ENCODE measurements around the gene DOCK4.

DOCK4 gene

DNA sequence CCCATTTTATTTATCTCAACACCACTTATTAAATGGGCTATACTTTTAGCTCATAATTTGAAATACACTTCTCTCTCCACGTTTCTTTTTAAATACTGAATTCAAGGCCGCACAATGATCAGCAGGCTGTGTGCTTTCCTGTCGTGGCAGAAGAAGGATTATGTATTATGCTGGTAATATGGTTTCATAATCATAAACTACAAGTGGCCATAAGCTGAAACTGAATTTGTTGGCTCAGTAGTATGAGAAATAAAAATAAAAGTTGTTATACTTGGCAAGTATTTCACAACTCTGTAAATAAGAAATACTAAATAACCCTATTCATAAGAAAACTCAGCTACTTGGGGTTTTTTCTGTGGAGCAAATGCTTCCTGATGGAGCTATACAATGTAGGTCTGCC is 313.6 kb downstream of the DOCK4 start:
- no peak overlapping the region for H2BK5ac ChIP-seq (ENCODE audit: low read depth, low read length, poor library complexity, severe bottlenecking)
- H2AFZ ChIP-seq (ENCODE audit: low read depth, low read length), result no peak overlapping the region
- no peak for DNase-seq
- no peak overlapping the region for H2BK12ac ChIP-seq (ENCODE audit: low read length in 2 of 2)
- H3K4me2 ChIP-seq (ENCODE audit: low read length, poor library complexity, severe bottlenecking), result no peak overlapping the region
- H3K23ac ChIP-seq (ENCODE audit: low read length in 2 of 2), result no peak overlapping the region
- no peak overlapping the region for H2AK5ac ChIP-seq (ENCODE audit: low read length, severe bottlenecking)
- H2BK120ac ChIP-seq (ENCODE audit: low read depth, low read length), result no peak overlapping the region
- H3K9me3 ChIP-seq (ENCODE audit: control insufficient read depth, low read length), result no peaks in the 10 kb centered on the region
- 93% methylated on average over 3 of the region's 3 CpGs for WGBS
- no peak overlapping the region for H3K4me3 ChIP-seq (ENCODE audit: insufficient read depth in 1 of 2, low read depth in 1 of 2, low read length in 2 of 2)
- peaks cover under 1 to 5% of the 10 kb centered on the region in 2 experiments for H3K36me3 ChIP-seq (ENCODE audit: control insufficient read depth in 1 of 2, insufficient read depth in 2 of 2, low read depth in 1 of 2, low read length in 2 of 2)
- H3K4ac ChIP-seq (ENCODE audit: low read depth in 1 of 2, low read length in 2 of 2), result no peak overlapping the region
- no peak overlapping the region for H3K27ac ChIP-seq (ENCODE audit: low read length, poor library complexity, severe bottlenecking)
- H3K14ac ChIP-seq (ENCODE audit: low read length in 2 of 2), result no peak overlapping the region
- no peaks in the 10 kb centered on the region for H3K4me1 ChIP-seq (ENCODE audit: control insufficient read depth, insufficient read depth, low read depth, low read length)
- no peak overlapping the region for H3K9ac ChIP-seq (ENCODE audit: low read length)
- no peaks in the 10 kb centered on the region for H3K79me1 ChIP-seq (replicated peaks; ENCODE audit: low read length, poor library complexity, severe bottlenecking)
- H4K8ac ChIP-seq (ENCODE audit: low read length), result no peak overlapping the region
- no peak overlapping the region for H4K91ac ChIP-seq (ENCODE audit: low read length)
- H3K18ac ChIP-seq (ENCODE audit: low read depth in 1 of 2, low read length in 2 of 2), result no peak overlapping the region
- no peaks in the 10 kb centered on the region for H3K27me3 ChIP-seq (ENCODE audit: control insufficient read depth in 1 of 2, insufficient read depth in 1 of 2, low read length in 2 of 2)
- H2BK15ac ChIP-seq (ENCODE audit: low read depth, poor library complexity, severe bottlenecking), result no peak overlapping the region

DNA sequence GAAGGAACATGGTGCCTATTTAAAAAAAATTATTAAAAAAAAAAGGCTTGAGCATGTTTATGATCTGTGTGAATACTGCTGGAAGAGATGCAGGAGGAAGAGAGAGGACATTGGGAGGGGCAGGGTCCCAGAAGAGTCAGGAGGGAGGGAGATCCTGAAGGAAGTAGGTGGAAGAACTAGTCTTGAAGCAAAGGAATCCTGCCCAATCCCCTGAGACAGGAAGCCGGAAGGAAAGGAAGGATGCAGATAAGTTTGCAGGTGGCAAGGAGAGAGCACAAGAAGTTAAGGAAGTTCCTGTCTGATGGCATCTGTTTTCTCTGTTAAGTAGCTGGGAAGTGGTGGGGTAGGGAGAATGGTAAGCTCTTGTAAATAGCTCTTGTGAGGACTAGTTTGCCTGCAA is 318.5 kb downstream of the DOCK4 start:
- Histone ChIP-seq H2AK5ac (ENCODE audit: low read length, severe bottlenecking) (no peak overlapping the region), H2BK120ac (ENCODE audit: low read depth, low read length) (no peak overlapping the region), H3K4me3 (ENCODE audit: insufficient read depth in 1 of 2, low read depth in 1 of 2, low read length in 2 of 2) (no peak overlapping the region), H3K4ac (ENCODE audit: low read depth in 1 of 2, low read length in 2 of 2) (no peak overlapping the region), H3K18ac (ENCODE audit: low read depth in 1 of 2, low read length in 2 of 2) (no peak overlapping the region), H3K36me3 (ENCODE audit: control insufficient read depth in 1 of 2, insufficient read depth in 2 of 2, low read depth in 1 of 2, low read length in 2 of 2) (peaks cover 0 to 7% of the 10 kb centered on the region in 2 experiments), H3K27ac (ENCODE audit: low read length, poor library complexity, severe bottlenecking) (no peak overlapping the region), H3K14ac (ENCODE audit: low read length in 2 of 2) (no peak overlapping the region), H2BK5ac (ENCODE audit: low read depth, low read length, poor library complexity, severe bottlenecking) (no peak overlapping the region), H4K8ac (ENCODE audit: low read length) (no peak overlapping the region), H2BK15ac (ENCODE audit: low read depth, poor library complexity, severe bottlenecking) (no peak overlapping the region), H3K27me3 (ENCODE audit: control insufficient read depth in 1 of 2, insufficient read depth in 1 of 2, low read length in 2 of 2) (no peaks in the 10 kb centered on the region), H2BK12ac (ENCODE audit: low read length in 2 of 2) (no peak overlapping the region), H3K9ac (ENCODE audit: low read length) (no peak overlapping the region), H3K9me3 (ENCODE audit: control insufficient read depth, low read length) (no peaks in the 10 kb centered on the region), H4K91ac (ENCODE audit: low read length) (no peak overlapping the region), H3K23ac (ENCODE audit: low read length in 2 of 2) (no peak overlapping the region), H2AFZ (ENCODE audit: low read depth, low read length) (no peak overlapping the region), H3K4me2 (ENCODE audit: low read length, poor library complexity, severe bottlenecking) (no peak overlapping the region), H3K4me1 (ENCODE audit: control insufficient read depth, insufficient read depth, low read depth, low read length) (no peaks in the 10 kb centered on the region), H3K79me1 (replicated peaks; ENCODE audit: low read length, poor library complexity, severe bottlenecking) (no peaks in the 10 kb centered on the region)
- WGBS, result 95% methylated on average over 1 of the region's 1 CpG
- DNase-seq, result no peak

DNA sequence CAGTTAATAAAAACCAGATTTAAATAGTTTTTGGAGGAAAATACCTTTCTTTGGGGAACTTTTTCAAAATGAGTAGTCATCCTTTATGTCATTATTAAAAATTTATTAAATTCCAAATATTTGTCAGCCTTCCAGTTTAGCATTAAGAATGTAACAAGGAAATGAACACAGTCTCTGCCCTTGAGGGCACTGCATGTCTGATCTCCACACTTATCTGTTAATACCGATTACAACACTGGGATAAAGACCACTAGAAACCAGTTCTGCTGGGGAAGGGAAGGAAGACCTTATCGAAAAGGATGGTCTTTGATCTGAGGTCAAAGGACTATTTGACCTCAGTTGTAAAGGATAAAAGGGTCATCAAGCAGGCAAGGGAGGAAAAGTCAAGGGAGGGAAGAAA is 320.0 kb downstream of the DOCK4 start:
- Histone ChIP-seq H2BK5ac (ENCODE audit: low read depth, low read length, poor library complexity, severe bottlenecking) (no peak overlapping the region), H3K9me3 (ENCODE audit: control insufficient read depth, low read length) (no peaks in the 10 kb centered on the region), H3K14ac (ENCODE audit: low read length in 2 of 2) (no peak overlapping the region), H3K79me1 (replicated peaks; ENCODE audit: low read length, poor library complexity, severe bottlenecking) (no peaks in the 10 kb centered on the region), H2BK15ac (ENCODE audit: low read depth, poor library complexity, severe bottlenecking) (no peak overlapping the region), H2BK120ac (ENCODE audit: low read depth, low read length) (no peak overlapping the region), H3K27ac (ENCODE audit: low read length, poor library complexity, severe bottlenecking) (no peak overlapping the region), H3K4me2 (ENCODE audit: low read length, poor library complexity, severe bottlenecking) (no peak overlapping the region), H4K91ac (ENCODE audit: low read length) (no peak overlapping the region), H3K9ac (ENCODE audit: low read length) (no peak overlapping the region), H4K8ac (ENCODE audit: low read length) (no peak overlapping the region), H2AFZ (ENCODE audit: low read depth, low read length) (no peak overlapping the region), H3K4ac (ENCODE audit: low read depth in 1 of 2, low read length in 2 of 2) (no peak overlapping the region), H2AK5ac (ENCODE audit: low read length, severe bottlenecking) (no peak overlapping the region), H3K27me3 (ENCODE audit: control insufficient read depth in 1 of 2, insufficient read depth in 1 of 2, low read length in 2 of 2) (no peaks in the 10 kb centered on the region), H2BK12ac (ENCODE audit: low read length in 2 of 2) (no peak overlapping the region), H3K23ac (ENCODE audit: low read length in 2 of 2) (no peak overlapping the region), H3K18ac (ENCODE audit: low read depth in 1 of 2, low read length in 2 of 2) (no peak overlapping the region), H3K4me1 (ENCODE audit: control insufficient read depth, insufficient read depth, low read depth, low read length) (no peaks in the 10 kb centered on the region), H3K4me3 (ENCODE audit: insufficient read depth in 1 of 2, low read depth in 1 of 2, low read length in 2 of 2) (no peak overlapping the region), H3K36me3 (ENCODE audit: control insufficient read depth in 1 of 2, insufficient read depth in 2 of 2, low read depth in 1 of 2, low read length in 2 of 2) (peaks cover 0 to 7% of the 10 kb centered on the region in 2 experiments)
- WGBS, result 97% methylated on average over 2 of the region's 2 CpGs
- DNase-seq, result no peak

DNA sequence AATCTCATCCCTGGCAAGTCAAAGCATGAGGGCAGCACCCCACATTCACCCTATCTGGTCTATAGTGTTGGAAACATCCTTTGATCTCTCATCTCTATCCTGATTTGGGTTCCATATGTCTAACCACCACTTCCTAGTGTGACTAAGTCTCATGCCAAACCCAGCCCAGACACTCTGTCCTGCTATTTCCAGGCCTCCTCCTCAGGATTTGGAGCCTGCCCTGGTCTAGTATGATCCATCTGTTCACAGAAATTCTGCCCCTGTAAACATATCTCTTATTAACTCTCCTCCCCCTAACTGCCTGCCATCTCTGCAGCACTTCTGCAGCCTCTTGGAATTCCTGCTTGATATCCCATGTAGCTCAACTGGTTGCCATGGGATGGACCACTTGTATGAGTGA is 323.0 kb downstream of the DOCK4 start:
- no peak overlapping the region for H2BK12ac ChIP-seq (ENCODE audit: low read length in 2 of 2)
- no peak overlapping the region for H4K8ac ChIP-seq (ENCODE audit: low read length)
- no peak overlapping the region for H3K27ac ChIP-seq (ENCODE audit: low read length, poor library complexity, severe bottlenecking)
- H2BK120ac ChIP-seq (ENCODE audit: low read depth, low read length), result no peak overlapping the region
- H3K36me3 ChIP-seq (ENCODE audit: control insufficient read depth in 1 of 2, insufficient read depth in 2 of 2, low read depth in 1 of 2, low read length in 2 of 2), result peaks cover 4 to 7% of the 10 kb centered on the region in 2 experiments
- H3K4me2 ChIP-seq (ENCODE audit: low read length, poor library complexity, severe bottlenecking), result no peak overlapping the region
- no peak overlapping the region for H2BK15ac ChIP-seq (ENCODE audit: low read depth, poor library complexity, severe bottlenecking)
- no peaks in the 10 kb centered on the region for H3K27me3 ChIP-seq (ENCODE audit: control insufficient read depth in 1 of 2, insufficient read depth in 1 of 2, low read length in 2 of 2)
- H3K4me1 ChIP-seq (ENCODE audit: control insufficient read depth, insufficient read depth, low read depth, low read length), result no peaks in the 10 kb centered on the region
- no peak overlapping the region for H3K4me3 ChIP-seq (ENCODE audit: insufficient read depth in 1 of 2, low read depth in 1 of 2, low read length in 2 of 2)
- no peak overlapping the region for H3K9ac ChIP-seq (ENCODE audit: low read length)
- no peak overlapping the region for H2BK5ac ChIP-seq (ENCODE audit: low read depth, low read length, poor library complexity, severe bottlenecking)
- H4K91ac ChIP-seq (ENCODE audit: low read length), result no peak overlapping the region
- H3K79me1 ChIP-seq (replicated peaks; ENCODE audit: low read length, poor library complexity, severe bottlenecking), result peaks cover 4% of the 10 kb centered on the region
- H2AK5ac ChIP-seq (ENCODE audit: low read length, severe bottlenecking), result no peak overlapping the region
- H3K4ac ChIP-seq (ENCODE audit: low read depth in 1 of 2, low read length in 2 of 2), result no peak overlapping the region
- no peak overlapping the region for H2AFZ ChIP-seq (ENCODE audit: low read depth, low read length)
- DNase-seq, result no peak
- no peaks in the 10 kb centered on the region for H3K9me3 ChIP-seq (ENCODE audit: control insufficient read depth, low read length)
- H3K18ac ChIP-seq (ENCODE audit: low read depth in 1 of 2, low read length in 2 of 2), result no peak overlapping the region
- H3K23ac ChIP-seq (ENCODE audit: low read length in 2 of 2), result no peak overlapping the region
- no peak overlapping the region for H3K14ac ChIP-seq (ENCODE audit: low read length in 2 of 2)
